ENCODE results near the gene ACAD11. TPM values are rescaled to one million over a fixed set of nuclear protein-coding genes. Genes with fewer than 3 reads are reported as not detected.
"Not testable (repeated sequence)": the region's sequence is repeated elsewhere in the genome, so short reads cannot be mapped to it uniquely, and the experiment has no call there.

Gene ACAD11
- total RNA-seq, 1 donor from 2014 or later: 10.7 TPM

DNA sequence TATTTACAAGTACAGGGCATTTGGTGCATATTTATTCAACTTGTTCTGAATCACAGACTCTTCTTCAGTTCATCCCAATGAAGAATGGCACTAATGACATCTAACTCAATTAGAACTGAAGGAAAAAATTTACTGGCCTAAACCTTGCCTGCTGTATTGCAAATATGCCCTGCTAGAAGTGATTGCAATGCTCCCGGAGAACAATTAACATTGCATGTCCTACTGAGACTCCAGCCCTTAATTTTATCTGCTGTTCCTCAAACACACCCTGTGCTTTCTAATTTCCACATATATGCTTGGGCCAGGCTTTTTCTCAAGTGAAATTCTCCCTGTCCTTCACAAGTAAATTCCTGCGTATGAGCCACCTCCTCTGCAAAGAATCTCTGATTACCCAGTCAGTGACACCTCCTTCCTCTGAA lies 54.2 kb downstream of the ACAD11 start:
- Histone ChIP-seq H3K36me3 (peaks cover 4 to 7% of the 10 kb centered on the region in 2 donors), H3K9me3 (peaks cover 5 to 30% of the 10 kb centered on the region in 2 donors), H3K27ac (peak overlapping the region; percentile 82 to 85), H3K27me3 (no peaks in the 10 kb centered on the region), H3K4me1 (peaks cover 5 to 33% of the 10 kb centered on the region in 2 donors), H3K4me3 (no peak overlapping the region)
- TF ChIP-seq, protein P1, sequence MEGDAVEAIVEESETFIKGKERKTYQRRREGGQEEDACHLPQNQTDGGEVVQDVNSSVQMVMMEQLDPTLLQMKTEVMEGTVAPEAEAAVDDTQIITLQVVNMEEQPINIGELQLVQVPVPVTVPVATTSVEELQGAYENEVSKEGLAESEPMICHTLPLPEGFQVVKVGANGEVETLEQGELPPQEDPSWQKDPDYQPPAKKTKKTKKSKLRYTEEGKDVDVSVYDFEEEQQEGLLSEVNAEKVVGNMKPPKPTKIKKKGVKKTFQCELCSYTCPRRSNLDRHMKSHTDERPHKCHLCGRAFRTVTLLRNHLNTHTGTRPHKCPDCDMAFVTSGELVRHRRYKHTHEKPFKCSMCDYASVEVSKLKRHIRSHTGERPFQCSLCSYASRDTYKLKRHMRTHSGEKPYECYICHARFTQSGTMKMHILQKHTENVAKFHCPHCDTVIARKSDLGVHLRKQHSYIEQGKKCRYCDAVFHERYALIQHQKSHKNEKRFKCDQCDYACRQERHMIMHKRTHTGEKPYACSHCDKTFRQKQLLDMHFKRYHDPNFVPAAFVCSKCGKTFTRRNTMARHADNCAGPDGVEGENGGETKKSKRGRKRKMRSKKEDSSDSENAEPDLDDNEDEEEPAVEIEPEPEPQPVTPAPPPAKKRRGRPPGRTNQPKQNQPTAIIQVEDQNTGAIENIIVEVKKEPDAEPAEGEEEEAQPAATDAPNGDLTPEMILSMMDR (IDR thresholded peaks at IDR 0.05): no peak
- intact Hi-C loops (cut with DNase I): loop anchor here (5.0 kb wide), 1 partner anchor 33 kb away; no protein-coding TSS in a partner anchor
- no peak for DNase-seq (ENCODE audit: low spot score in 2 of 2)

DNA sequence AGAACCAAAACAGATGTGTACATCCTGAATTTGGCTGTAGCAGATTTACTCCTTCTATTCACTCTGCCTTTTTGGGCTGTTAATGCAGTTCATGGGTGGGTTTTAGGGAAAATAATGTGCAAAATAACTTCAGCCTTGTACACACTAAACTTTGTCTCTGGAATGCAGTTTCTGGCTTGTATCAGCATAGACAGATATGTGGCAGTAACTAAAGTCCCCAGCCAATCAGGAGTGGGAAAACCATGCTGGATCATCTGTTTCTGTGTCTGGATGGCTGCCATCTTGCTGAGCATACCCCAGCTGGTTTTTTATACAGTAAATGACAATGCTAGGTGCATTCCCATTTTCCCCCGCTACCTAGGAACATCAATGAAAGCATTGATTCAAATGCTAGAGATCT lies 59.0 kb downstream of the ACAD11 start:
- H3K27ac ChIP-seq; H3K36me3 ChIP-seq; H3K9me3 ChIP-seq; H3K27me3 ChIP-seq; H3K4me3 ChIP-seq; intact Hi-C loops (cut with DNase I); DNase-seq (ENCODE audit: low spot score in 2 of 2): not testable (repeated sequence)
- H3K4me1 ChIP-seq: peaks cover 2 to 26% of the 10 kb centered on the region in 2 donors

DNA sequence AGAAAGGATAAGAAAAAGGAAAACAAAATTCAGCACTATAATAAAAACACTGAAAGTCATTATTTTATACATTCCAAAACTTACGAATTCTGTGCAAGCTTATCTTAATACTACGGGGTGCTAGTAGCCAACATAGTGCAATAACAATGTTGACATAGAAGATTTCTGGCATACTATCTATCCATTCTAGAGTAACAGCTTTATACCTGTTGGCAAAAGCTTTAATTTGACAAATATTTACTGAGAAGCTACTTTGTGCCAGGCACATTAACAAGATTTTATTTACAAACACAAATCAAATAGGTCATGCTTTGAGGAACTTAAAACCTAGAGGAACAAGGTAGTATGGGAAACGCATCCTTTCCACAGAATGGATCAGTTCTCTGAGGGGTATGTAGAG lies 61.4 kb downstream of the ACAD11 start:
- Histone ChIP-seq H3K4me3 (peak overlapping the region; percentile 29 to 58), H3K9me3 (no peaks in the 10 kb centered on the region), H3K27me3 (no peaks in the 10 kb centered on the region), H3K36me3 (peaks cover 7% of the 10 kb centered on the region in 2 donors), H3K27ac (peak overlapping the region; percentile 24 to 31), H3K4me1 (peaks cover 0 to 13% of the 10 kb centered on the region in 2 donors)
- intact Hi-C loops (cut with DNase I): no loop called here
- DNase-seq (ENCODE audit: low spot score in 2 of 2): no peak
- TF ChIP-seq, protein P1 (IDR thresholded peaks at IDR 0.05): no peak

DNA sequence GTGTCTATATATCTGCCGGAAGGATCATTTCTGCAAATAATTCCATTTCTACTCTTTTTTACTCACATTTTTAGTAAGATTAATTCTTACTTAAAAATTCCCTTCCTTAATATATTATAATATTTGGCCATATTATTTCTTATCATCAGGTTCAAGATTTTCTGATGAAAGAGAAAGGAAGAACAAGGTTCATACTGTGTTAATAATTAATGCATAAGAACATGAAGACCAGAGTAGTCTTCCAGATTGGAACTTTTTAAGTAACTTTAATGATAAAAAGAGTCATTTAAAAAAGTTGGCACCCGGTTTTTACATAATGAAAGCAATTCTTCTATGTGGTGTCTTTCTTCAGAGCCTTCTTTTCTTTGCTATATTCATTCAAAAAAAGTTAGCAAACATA lies 61.9 kb downstream of the ACAD11 start:
- Histone ChIP-seq H3K4me3 (peak overlapping the region; percentile 29 to 58), H3K4me1 (peaks cover 0 to 16% of the 10 kb centered on the region in 2 donors), H3K27ac (peak overlapping the region; percentile 24 to 31), H3K9me3 (no peaks in the 10 kb centered on the region), H3K27me3 (no peaks in the 10 kb centered on the region), H3K36me3 (peaks cover 3 to 4% of the 10 kb centered on the region in 2 donors)
- TF ChIP-seq, protein P1 (IDR thresholded peaks at IDR 0.05): no peak
- no peak for DNase-seq (ENCODE audit: low spot score in 2 of 2)
- intact Hi-C loops (cut with DNase I): no loop called here

DNA sequence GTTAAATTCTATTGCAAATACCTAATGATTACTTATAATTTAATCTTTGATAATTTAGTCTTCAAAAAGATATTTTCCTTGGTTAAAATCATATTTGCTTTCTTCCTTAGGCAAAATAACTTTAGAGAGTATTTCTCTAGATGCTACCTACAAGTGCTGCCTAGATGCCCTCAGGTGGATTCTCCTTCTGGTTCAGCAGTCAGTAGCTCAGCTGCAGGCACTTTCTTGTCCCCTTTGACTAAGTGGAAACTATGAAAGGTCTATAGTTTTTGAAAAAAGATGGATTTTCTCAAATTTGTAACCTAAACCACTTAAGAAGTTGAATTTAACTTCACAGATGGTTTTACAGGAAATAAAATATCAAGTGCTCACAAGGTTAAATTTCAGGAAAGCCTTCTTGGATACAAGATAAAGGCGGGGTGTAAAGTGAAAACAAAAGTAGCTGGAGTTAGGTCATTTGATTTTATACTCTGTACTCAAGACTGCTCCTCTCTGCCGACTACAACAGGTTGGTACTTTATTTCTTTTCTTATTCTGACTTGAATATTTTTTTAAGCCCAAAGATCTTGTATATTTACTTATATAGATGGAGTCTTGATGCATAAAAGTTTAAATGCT lies 62.7 kb downstream of the ACAD11 start, which contains the start of gene ACKR4:
Gene ACKR4, plus strand, starts transcription at position 455 of the 618 bp plus-strand sequence. CDS start 3,128 bp downstream, outside the sequence.
- Histone ChIP-seq H3K27me3 (no peaks in the 10 kb centered on the region), H3K4me3 (peak within 1 kb of the TSS; percentile 29 to 58), H3K27ac (peak within 1 kb of the TSS; percentile 24 to 31), H3K9me3 (no peaks in the 10 kb centered on the region), H3K36me3 (peaks cover 0 to 3% of the 10 kb centered on the region in 2 donors), H3K4me1 (peaks cover 0 to 21% of the 10 kb centered on the region in 2 donors)
- no peak for DNase-seq (ENCODE audit: low spot score in 2 of 2)
- TF ChIP-seq, protein P1 (IDR thresholded peaks at IDR 0.05): no peak
- intact Hi-C loops (cut with DNase I): no loop called here

DNA sequence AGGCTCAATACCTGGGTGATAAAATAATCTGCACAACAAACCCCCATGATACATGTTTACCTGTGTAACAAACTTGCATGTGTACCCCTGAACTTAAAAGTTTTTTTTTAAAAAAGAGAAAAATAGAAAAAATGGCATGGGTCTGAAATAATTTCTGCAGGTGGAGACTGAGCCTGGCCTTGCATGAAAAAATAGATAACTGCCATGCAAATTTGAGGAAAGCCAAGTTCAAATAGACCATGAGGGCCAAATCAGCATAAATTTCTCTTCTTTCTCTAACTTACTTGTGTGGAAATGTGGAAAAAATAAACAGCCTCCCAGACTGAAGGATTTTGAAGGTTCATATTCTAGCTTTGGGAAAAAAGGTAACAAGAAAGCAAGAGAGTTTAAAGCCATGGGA lies 63.3 kb downstream of the ACAD11 start:
- no peak overlapping the region for H3K4me3 ChIP-seq
- H3K9me3 ChIP-seq: no peaks in the 10 kb centered on the region
- peak overlapping the region in 1 of 2 donors; percentile 24 for H3K27ac ChIP-seq
- H3K36me3 ChIP-seq: peaks cover 0 to 3% of the 10 kb centered on the region in 2 donors
- intact Hi-C loops (cut with DNase I): no loop called here
- no peaks in the 10 kb centered on the region for H3K27me3 ChIP-seq
- TF ChIP-seq, protein P1 (IDR thresholded peaks at IDR 0.05): no peak
- peaks cover 0 to 21% of the 10 kb centered on the region in 2 donors for H3K4me1 ChIP-seq
- DNase-seq (ENCODE audit: low spot score in 2 of 2): no peak

Data from ascending aorta (tissue), 2 donors.